ENCODE data around the gene DTWD2.
"Not testable (repeated sequence)": the region's sequence is repeated elsewhere in the genome, so short reads cannot be mapped to it uniquely, and the experiment has no call there.

Gene DTWD2, protein sequence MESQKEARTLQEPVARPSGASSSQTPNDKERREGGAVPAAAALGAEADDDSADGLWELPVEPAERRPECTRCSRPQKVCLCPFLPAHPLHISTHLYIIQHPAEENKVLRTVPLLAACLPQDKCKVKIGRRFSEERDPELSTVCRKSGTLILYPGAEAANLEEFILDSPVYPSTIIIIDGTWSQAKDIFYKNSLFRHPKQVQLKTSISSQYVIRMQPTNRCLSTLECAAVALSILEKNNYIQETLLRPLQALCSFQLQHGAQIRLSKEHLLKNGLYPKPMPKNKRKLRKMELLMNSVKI

DNA sequence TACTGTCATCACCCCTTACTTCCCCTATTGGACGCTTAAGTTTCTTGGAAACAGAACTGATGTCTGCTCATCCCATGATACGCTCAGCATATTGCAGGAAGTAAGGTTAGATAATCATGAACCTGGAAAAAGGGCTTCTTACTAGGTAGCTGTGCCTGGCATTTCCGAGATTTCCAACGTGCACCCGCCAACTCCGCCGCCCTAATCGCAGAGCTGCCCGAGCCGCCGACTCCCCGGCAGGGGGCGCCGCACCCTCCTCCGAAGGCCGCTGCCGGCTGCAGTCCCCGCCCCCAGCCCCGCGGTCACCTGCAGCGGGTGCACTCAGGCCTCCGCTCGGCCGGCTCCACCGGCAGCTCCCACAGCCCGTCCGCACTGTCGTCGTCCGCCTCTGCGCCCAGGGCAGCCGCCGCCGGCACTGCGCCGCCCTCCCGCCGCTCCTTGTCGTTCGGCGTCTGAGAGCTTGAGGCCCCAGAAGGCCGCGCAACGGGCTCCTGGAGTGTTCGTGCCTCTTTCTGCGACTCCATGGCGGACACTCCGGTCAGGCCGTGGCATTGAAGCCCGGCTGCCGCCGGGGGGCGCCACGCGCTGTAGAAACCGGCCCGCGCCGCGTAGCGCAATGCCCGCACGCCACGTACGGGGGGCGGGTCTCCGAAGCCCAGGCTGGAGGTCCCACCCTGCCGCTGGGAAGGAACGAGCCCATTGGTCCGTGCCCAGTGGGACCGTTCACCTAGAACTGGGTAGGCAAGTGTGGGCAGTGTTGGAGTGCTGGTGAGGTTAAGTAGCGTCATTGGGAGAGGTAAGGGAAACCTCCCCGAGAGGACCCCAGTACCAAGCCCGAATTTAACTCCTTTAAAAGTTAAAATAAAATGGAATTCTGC is at the start of gene DTWD2:
Gene DTWD2, minus strand, starts transcription at position 560 of the 878 bp plus-strand sequence. Its CDS starts 36 bp downstream, at position 524.
- peak; percentile 57 for DNase-seq

DNA sequence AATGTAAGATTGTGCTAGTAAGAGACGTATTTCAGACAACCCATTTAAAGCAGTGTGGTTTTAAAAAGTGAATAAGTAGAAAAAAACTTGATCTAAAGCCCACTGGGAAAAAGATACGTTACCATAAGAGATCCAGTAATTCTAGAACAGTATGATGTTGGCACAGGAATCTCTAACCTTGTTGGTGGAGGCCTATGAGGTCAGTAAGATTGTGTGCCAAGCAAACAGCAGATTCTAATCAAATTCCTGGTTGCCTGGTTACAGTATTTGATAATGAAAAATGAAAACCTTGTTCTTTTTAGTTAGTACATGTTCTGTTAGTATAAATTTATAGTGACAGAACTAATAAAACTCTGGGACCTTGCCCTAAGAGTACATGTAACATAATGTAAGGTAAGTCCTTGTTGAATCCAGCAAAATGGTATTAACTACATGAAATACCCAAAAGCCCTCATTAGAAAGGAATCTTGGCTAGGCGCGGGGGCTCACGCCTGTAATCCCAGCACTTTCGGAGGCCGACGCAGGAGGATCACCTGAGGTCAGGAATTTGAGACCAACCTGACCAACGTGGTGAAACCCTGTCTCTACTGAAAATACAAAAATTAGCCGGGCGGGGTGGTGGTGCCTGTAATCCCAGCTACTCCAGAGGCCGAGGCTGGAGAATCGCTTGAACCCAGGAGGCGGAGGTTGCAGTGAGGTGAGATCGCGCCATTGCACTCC is 49.3 kb upstream of the DTWD2 start:
- DNase-seq, result no peak

DNA sequence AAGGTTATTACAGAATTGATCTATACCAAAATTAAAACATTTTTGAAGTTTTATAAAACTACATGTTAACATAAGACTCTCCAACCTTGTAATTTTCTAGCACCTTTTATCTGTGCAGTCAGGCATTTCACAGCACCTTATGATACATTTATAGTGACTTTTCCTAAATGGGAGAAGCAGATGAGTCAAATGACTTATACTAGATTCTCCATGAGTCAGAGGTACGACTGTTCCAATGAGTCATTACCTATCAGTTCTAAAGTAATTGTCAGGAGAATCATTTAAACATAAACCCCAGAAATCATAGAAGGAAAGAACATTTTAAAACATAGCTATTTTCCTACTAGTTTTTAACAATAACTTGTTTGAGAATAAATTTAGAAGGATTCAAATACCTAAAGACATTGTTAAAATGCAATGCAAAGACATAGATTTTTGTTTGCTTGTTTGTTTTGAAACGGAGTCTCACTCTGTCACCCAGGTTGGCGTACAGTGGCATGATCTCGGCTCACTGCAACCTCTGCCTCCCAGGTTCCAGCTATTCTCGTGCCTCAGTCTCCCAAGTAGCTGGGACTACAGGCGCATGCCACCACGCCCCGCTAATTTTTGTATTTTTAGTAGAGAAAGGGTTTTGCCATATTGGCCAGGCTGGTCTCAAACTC is 47.9 kb upstream of the DTWD2 start:
- no peak for DNase-seq

DNA sequence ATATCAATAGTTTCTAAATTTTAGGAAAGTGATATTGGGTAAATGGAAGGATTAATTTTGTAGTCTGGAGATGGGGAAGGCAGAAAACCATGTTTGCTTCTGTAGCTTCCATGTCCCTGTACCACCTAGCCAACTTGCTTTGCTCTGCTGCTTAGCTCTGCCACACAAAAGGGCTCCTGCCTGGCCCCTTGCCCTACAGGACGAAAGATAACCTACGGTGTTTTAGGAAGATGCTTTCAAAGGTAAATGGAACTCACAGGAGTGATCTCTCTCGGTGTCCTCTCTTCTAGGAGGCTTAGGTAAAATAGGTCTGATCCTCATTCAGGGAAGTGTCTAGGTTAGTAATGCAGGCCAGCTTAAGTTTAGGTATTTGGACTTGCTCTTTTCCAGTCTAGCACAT is 44.8 kb upstream of the DTWD2 start:
- DNase-seq, result no peak

DNA sequence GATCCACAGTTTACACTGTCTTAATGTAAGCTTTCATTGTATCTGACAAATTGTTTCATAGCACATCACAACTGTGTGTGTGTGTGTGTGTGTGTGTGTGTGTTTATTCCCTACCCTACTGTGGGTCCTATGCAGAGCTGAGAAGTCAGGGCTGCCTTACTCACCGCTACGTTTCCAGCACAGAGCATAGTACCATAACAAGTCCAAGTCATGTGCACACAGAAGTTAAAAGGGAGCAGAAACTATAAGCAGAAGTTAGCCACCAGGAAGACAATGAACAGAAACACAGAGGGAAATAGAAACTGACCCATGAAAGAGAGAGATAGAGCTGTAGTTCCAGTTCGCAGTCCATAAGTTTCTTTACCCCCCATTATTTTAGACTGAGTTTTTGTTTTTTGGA is 44.3 kb upstream of the DTWD2 start:
- no peak for DNase-seq

DNA sequence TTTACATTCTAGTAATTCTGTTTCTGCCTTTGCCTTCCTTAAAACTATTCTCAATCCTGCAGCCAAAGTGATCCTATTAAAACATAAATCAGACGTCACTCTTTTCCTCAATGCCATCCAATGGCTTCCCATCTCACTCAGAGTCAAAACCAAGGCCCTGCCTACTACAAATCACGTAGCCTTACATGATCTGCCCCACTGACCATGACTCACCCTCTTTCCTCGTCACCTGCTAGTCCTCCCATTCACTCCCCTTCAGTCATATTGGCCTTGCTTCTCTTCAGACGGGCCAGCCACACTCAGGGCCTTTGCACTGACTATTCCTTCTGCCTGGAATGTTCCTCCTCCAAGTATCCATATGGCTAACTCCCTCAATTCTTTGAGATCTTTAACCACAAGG is 43.6 kb upstream of the DTWD2 start:
- DNase-seq, result no peak

DNA sequence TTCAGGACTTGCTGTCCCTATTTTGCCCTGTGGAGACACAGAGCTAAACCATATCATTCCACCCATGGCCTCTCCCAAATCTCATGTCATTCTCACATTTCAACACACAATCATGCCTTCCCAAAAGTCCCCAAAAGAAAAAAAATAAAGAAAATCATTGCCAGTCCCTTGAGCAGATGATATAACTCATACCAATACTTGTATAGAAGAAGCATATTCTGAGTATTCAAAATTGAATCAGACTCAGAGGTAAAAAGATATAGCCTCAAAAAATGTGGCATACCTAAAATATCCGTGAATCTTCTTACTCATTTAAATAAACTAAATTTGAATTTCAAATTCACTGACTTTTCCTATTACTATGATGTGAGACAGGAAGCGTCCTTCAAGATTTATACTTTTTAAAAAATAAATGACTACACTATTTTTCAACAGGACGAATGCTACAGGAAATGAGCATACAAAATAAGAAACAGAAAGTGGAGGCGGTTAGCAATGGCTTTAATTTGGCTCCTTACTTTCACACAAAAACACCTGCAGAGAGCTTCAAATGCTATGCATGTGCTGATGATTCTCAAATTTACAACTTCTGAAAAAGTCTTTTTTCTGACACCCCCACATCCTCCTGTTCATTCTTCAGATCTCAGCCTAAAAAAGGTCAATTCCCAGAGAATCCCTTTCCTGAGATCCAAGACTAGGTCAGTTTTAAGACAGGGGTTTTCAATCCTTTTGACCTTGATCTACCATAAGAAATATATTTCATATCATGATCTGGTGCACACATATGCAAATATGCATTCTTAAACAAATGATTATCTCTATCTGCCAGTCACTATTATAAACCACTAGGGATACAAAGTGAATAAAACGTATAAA is 42.9 kb upstream of the DTWD2 start:
- no peak for DNase-seq

DNA sequence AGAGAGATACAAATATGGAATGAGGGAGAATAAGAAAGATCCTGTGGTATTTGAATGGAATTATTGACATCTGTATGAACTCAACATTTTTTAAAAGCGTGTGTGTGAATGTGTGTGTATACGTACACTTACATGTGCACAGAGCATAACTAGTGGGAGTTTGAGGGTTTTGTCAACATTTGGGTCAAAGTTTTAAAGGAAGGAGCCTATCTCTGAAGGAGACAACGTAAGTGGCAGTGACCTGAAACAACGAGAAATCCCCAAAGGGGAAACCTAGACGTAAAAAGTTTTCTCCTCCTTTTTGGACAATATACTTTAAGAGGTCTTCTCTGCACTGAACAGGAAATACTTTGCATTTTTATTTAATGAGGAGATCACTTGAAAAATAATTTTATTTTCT is 40.2 kb upstream of the DTWD2 start:
- no peak for DNase-seq

DNA sequence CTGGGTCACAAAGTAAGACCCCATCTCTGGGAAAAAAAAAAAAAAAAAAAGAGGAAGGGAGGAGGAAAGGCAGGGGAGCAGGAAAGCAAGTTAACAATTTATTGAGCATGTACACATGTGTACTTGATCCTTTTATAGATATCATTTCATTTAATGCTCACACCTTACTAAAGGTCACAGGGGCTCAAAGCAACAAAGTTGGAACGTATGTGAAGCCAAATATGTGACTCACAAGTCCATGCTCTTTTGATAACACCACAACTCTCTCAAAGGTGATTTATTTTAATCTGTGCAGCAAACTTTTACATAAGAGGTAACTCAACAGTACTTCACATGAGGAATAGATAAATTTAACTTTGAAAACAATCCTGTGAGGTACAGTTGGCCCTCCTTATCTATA is 34.4 kb upstream of the DTWD2 start:
- DNase-seq, result no peak

DNA sequence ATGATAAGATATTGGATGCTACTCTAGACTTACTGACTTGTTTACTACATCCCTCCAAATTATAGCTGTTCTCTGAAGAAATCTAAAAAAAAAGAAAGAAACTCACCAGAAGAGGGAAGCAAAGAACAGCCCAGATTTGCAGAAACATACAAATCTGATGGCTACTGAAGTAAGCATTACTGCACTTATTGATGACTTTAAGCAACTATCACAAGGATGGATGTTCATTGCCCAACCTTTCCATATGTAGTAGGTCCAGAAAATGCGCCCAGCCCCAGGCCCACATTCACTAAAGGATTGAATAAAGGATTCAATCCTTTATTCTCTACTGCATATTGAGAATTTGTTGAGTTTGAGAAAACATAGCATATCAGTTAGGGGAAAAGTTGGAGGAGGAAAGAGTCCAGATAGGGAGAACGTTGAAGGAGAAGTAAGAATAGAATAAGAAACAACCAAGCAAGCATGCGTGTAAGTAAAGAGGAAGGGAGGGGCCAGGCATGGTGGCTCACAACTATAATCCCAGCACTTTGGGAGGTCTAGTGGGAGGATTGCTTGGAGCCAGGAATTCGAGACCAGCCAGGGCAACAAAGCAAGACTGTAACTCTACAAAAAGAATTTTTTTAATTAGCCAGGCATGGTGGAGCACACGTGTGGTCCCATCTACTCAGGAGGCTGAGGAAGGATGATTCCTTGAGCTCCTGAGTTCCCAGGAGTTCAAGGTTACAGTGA is 33.8 kb upstream of the DTWD2 start:
- no peak for DNase-seq

DNA sequence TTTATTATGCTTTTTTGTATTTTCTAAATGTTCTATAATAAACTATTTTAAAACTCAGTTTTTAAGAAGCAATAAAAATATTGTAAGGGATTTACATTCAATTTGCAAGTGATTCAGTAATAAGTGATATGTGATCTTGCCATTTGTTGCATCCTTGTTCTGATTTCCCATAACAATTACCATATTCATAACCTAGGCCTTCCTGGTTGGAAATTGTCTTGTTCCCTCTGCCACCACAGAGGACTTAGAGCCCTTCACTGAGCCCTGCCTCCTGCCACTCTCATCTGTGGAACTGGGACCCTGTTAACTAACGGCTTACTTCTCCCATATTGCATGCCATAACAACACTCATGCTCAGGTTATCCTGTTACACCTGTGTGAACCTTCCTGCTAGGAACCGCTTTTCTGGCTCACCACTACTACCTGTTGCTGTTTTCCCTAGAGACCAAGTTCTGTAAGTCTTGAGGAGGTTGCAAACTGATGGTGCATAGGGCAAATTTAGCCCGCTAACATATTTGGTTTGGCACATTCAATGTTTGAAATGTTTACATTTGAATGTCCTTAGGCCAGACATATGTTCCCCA is 32.9 kb upstream of the DTWD2 start:
- no peak for DNase-seq

DNA sequence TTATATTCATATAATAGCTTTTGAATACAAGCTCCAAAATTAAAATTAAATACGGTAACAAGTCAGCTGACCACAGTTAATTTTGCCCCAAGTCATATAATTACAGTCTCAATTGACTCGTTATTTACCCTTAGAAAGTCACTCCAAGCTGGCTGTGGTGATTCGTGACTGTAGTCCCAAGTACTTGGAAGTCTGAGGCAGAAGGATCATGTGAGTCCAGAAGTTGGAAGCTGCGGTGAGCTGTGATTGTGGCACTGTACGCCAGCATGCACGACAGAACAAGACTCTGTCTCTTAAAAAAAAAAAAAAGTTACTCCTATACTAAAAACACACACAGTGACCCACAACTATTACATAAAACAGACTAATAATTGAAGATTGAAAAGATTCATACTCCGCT is 31.6 kb upstream of the DTWD2 start:
- DNase-seq, result no peak

DNA sequence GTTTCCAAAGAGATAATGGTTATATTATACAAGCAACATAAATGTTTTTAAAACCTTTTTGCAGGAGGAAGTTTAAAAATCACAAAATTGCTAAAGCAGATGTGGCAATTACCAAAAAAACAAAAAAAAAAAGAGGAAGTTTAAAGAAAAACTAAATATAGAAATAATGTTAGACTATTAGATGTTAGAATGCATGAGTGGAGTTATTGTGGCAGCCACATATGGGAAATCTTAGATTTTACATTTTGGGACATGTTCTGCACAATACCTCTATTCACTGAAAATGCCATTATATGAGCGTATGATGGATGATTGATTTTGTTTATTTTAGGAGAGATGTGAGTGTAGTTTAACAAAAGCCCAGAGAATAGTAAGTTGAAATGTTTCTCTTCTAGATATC is 31.2 kb upstream of the DTWD2 start:
- DNase-seq, result no peak

DNA sequence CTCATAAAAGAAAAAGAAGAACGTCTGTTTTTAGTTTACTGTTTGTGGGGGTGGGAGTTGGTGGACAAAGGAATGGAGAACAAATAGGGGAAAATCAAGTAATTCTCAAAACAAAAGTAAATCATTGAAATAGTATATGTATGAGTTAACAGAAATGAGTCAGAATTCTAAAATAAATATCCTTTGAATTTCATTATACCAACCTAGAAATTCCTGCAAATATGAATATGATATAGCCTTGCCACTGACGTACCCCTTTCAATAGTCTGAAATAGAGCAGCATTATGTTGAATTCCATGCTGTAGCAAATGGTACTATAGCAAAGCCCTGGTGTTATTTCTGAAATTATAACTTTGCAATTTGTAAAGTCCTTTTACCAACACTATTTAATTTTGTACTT is 29.6 kb upstream of the DTWD2 start:
- DNase-seq, result no peak

DNA sequence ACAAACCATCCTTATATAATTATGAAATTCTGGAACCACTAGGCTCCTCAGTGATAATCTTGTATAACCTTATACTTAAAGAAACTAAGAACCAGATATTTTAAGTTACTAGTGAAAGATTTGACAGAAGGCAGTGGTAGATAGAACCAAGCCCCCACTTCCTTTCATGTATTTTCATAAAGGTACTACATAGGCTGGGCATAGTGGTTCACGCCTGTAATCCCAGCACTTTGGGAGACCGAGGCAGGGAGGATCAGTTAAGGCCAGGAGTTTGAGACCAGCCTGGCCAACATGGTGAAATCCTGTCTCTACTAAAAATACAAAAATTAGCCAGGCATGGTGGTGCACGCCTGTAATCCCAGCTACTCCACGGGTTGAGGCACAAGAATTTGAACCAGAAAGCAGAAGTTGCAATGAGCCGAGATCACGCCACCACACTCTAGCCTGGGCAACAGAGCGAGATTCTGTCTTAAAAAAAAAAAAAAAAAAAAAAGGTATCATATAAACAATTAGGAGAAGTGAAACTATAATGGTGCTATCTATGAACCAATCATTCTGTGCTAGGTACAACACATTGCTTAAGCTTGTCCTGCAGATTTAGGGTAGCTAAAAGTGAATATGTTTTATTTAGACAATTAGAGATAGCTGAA is 27.9 kb upstream of the DTWD2 start:
- no peak for DNase-seq

DNA sequence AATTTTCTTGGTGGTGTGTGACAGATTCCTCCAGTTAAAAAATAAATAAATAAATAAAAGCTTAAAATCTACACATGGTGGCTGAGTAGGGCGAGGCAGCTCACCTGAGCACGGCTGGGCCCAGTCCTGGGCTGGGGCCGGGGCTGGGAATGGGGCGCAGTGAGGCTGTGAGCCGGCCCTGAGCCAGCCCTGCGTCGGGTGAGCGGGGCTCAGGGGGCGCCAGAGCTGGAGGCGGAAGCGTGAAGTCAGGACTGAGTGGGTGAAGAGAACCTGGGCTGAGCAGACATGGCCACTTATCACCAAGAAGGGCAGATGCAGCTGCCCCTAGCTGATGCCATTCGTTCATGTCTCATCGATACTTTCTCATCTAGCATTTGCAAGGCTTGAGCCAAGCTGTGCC is 22.8 kb upstream of the DTWD2 start:
- DNase-seq, result no peak

DNA sequence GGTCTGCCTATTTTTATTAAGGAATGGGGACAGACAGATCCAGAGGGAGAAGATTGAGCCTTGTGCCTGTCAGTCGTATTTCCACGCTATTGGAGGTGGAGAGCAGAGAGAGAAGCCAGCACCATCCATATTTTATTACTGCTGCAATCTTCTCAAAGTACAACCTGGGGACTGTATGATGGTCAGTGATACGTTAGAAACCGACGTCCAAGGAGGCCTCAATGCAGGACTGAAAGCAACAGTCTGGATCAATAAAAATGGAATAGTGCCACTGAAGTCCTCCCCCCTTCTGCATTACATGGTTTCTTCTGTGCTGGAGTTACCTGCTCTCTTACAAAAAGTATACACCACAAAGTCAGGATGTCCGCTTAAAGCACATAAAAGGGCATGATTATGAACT is 21.9 kb upstream of the DTWD2 start:
- DNase-seq, result no peak

DNA sequence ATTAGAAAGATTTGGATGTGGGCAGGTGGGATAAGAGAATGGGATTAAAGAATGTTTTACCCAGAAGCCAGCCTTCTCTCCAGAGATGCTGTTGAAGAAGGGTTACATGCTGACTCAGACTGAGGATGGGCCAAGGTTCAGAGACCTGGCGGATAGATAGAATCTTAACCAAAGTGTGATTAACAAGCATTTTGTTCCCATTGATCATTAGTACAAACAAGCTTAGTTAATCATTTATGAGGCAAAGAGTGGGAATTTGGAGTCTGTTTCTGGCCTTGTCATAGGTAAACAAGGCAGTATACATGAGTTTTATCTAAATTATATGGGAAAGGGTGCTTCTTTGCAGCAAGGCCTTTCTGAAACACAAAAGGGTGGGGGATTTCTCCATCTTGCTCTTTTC is 20.8 kb upstream of the DTWD2 start:
- no peak for DNase-seq

DNA sequence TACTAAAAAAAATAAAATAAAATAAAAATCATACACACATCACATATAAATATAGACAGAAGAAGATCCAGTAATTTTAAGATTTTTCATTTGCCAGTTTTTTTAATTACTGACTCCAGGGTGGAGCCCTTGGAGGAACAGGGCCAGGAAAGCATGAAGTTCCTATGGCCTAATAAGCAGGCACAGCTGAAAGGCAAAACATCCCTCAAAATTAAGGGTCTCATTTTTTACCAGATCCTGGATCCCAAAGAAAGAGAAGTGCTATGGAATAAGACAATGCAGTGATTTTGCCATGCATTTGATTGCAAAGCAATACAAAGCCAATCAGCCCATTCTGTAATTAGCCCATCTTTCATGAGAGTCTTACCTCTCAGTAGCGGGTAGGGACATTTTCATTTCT is 11.3 kb upstream of the DTWD2 start:
- DNase-seq, result no peak

DNA sequence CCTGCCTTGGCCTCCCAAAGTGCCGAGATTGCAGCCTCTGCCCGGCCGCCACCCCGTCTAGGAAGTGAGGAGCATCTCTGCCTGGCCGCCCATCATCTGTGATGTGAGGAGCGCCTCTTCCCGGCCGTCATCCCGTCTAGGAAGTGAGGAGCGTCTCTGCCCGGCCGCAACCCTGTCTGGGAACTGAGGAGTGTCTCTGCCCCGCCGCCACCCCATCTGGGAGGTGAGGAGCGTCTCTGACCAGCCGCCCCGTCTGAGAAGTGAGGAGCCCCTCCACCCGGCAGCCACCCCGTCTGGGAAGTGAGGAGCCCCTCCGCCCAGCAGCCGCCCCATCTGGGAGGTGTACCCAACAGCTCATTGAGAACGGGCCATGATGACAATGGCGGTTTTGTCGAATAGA is 10.5 kb upstream of the DTWD2 start:
- not testable (repeated sequence) for DNase-seq

DNA sequence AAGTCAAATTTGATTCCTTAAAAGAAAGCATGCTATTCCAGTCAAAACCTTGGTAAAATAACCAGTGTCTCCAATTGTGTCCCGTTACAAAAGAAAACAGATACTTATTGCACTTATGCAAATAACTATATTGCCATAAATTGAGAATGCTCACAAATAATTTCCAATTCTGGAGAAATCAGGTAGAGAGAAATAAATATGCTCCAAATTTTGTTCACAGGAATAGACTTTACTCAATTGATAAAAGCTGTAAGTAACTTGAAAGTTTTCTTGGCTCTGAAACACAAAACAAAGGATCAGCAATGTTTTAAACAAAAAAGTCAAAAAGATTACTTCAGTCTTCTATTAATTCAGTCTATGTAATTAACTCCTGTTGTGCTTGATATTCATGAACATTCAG is 7.8 kb upstream of the DTWD2 start:
- DNase-seq, result no peak
